Karpas-422 (cell line): ENCODE data around the gene CNMD. TPM values are rescaled to one million over a fixed set of nuclear protein-coding genes. Genes with fewer than 3 reads are reported as not detected.

Experiments used
- DNase-seq: peaks from one replicate; pipeline ENCODE4 v3.0.0-alpha.2; 2015
- H2AFZ ChIP-seq: fragments of 200-600 bp; sonication (generic); 2 replicates; pipeline ENCODE4 v1.6.1; 2014; ENCODE audit warnings: antibody characterized with exemption, low read length, mixed read lengths
- H3K27ac ChIP-seq: fragments of 200-600 bp; sonication (generic); 2 replicates; pipeline ENCODE4 v1.5.1; 2014; ENCODE audit warnings: mild to moderate bottlenecking, low read length, moderate library complexity
- H3K27me3 ChIP-seq: fragments of 200-600 bp; sonication (generic); 2 replicates; pipeline ENCODE4 v1.6.1; 2014; ENCODE audit warnings: low read length, mixed read lengths
- H3K36me3 ChIP-seq: fragments of 200-600 bp; sonication (generic); 2 replicates; pipeline ENCODE4 v1.6.1; 2014; ENCODE audit warnings: low read length, mixed read lengths; ENCODE audit not compliant: insufficient read depth
- H3K4me1 ChIP-seq: fragments of 200-600 bp; sonication (generic); 2 replicates; pipeline ENCODE4 v1.6.1; 2014; ENCODE audit warnings: mild to moderate bottlenecking, low read length, mixed read lengths
- H3K4me2 ChIP-seq: fragments of 200-600 bp; sonication (generic); 2 replicates; pipeline ENCODE4 v1.6.1; 2014; ENCODE audit warnings: low read length, low read depth, mild to moderate bottlenecking; ENCODE audit not compliant: poor library complexity, severe bottlenecking
- H3K4me3 ChIP-seq: fragments of 200-600 bp; sonication (generic); 2 replicates; pipeline ENCODE4 v1.5.1; 2014; ENCODE audit warnings: mild to moderate bottlenecking, antibody characterized with exemption, low read length, mixed read lengths
- H3K79me2 ChIP-seq: fragments of 200-600 bp; sonication (generic); 2 replicates; pipeline ENCODE4 v1.6.1; 2014; ENCODE audit warnings: mild to moderate bottlenecking, low read length, mixed read lengths
- H3K9ac ChIP-seq: fragments of 200-600 bp; sonication (generic); 2 replicates; pipeline ENCODE4 v1.6.0; 2014; ENCODE audit warnings: low read length
- H3K9me2 ChIP-seq: fragments of 200-600 bp; sonication (generic), shearing (Covaris generic); replicated peaks from 2 replicates; pipeline ENCODE4 v1.6.0; 2014; ENCODE audit warnings: mild to moderate bottlenecking, low read length, moderate library complexity; ENCODE audit not compliant: insufficient read depth
- H3K9me3 ChIP-seq: fragments of 300-700, 200-600 bp; sonication (generic); 2 replicates; pipeline ENCODE4 v1.6.1; 2014; ENCODE audit warnings: low read length, mixed read lengths
- H4K20me1 ChIP-seq: fragments of 200-600 bp; sonication (generic); 2 replicates; pipeline ENCODE4 v1.6.1; 2014; ENCODE audit warnings: mild to moderate bottlenecking, antibody characterized with exemption, low read length, low read depth; ENCODE audit not compliant: insufficient read depth
- total RNA-seq: library from RNA; depleted of rRNA; stranded (reverse); fragments of >200 nt; shearing (Covaris generic); gene quantifications from 2 replicates; pipeline ENCODE4 v1.2.3, GENCODE V29; 2014; ENCODE audit warnings: low replicate concordance; rRNA removed

Gene CNMD
- total RNA-seq, 1 experiment from 2014 or later: not detected

GRCh38 chr13:52669677-52670076 is 69.9 kb downstream of the CNMD start:
- peaks cover 92% of the 10 kb centered on the region for H3K79me2 ChIP-seq
- H3K9me3 ChIP-seq: no peaks in the 10 kb centered on the region
- no peak overlapping the region for H2AFZ ChIP-seq
- no peaks in the 10 kb centered on the region for H3K4me1 ChIP-seq
- no peaks in the 10 kb centered on the region for H4K20me1 ChIP-seq
- no peak overlapping the region for H3K9ac ChIP-seq
- H3K27ac ChIP-seq: no peak overlapping the region
- no peak overlapping the region for H3K4me2 ChIP-seq
- no peaks in the 10 kb centered on the region for H3K9me2 ChIP-seq
- no peaks in the 10 kb centered on the region for H3K27me3 ChIP-seq
- no peak for DNase-seq
- H3K4me3 ChIP-seq: no peak overlapping the region
- H3K36me3 ChIP-seq: peaks cover 59% of the 10 kb centered on the region

GRCh38 chr13:52665325-52665724 is 74.3 kb downstream of the CNMD start:
- Histone ChIP-seq H3K27ac (no peak overlapping the region), H3K4me2 (no peak overlapping the region), H3K9me3 (no peaks in the 10 kb centered on the region), H3K36me3 (peaks cover 81% of the 10 kb centered on the region), H3K4me3 (no peak overlapping the region), H3K79me2 (peaks cover 91% of the 10 kb centered on the region), H4K20me1 (no peaks in the 10 kb centered on the region), H3K4me1 (peaks cover 2% of the 10 kb centered on the region), H2AFZ (no peak overlapping the region), H3K9me2 (no peaks in the 10 kb centered on the region), H3K9ac (no peak overlapping the region), H3K27me3 (no peaks in the 10 kb centered on the region)
- no peak for DNase-seq

- no peak overlapping the region for H3K4me3 ChIP-seq
- H3K9me3 ChIP-seq: no peaks in the 10 kb centered on the region
- H3K4me2 ChIP-seq: no peak overlapping the region
- no peaks in the 10 kb centered on the region for H4K20me1 ChIP-seq
- H3K27ac ChIP-seq: no peak overlapping the region
- peaks cover 77% of the 10 kb centered on the region for H3K36me3 ChIP-seq
- no peaks in the 10 kb centered on the region for H3K9me2 ChIP-seq
- H3K27me3 ChIP-seq: no peaks in the 10 kb centered on the region
- no peak overlapping the region for H3K9ac ChIP-seq
- H2AFZ ChIP-seq: no peak overlapping the region
- H3K4me1 ChIP-seq: peaks cover 8% of the 10 kb centered on the region
- DNase-seq: no peak
- H3K79me2 ChIP-seq: peaks cover 87% of the 10 kb centered on the region
Observed at GRCh38 chr13:52664272-52664671, 75.3 kb downstream of the CNMD start.

GRCh38 chr13:52659340-52659739 is 80.3 kb downstream of the CNMD start:
- Histone ChIP-seq H3K36me3 (peaks cover 71% of the 10 kb centered on the region), H3K79me2 (peaks cover 91% of the 10 kb centered on the region), H3K4me1 (peaks cover 52% of the 10 kb centered on the region), H3K4me2 (no peak overlapping the region), H4K20me1 (no peaks in the 10 kb centered on the region), H3K27me3 (no peaks in the 10 kb centered on the region), H3K4me3 (no peak overlapping the region), H2AFZ (no peak overlapping the region), H3K9me3 (no peaks in the 10 kb centered on the region), H3K27ac (peak overlapping the region; percentile 51), H3K9me2 (no peaks in the 10 kb centered on the region), H3K9ac (no peak overlapping the region)
- peak; percentile 62 for DNase-seq

Other genes starting within 250 kb of the CNMD start
- 2.2 and 7.3 TPM in 2 replicates for gene HNRNPA1L2, start 97.4 kb downstream of the CNMD start, total RNA-seq
- gene SUGT1, start 87.0 kb downstream of the CNMD start, total RNA-seq: 44.0 and 45.7 TPM in 2 replicates
- gene PCDH8, start 108.8 kb upstream of the CNMD start, total RNA-seq: not detected in 2 replicates